ENCODE data around the gene KRT7.
"Not testable (repeated sequence)": the region's sequence is repeated elsewhere in the genome, so short reads cannot be mapped to it uniquely, and the experiment has no call there.

The KRT7 gene

DNA sequence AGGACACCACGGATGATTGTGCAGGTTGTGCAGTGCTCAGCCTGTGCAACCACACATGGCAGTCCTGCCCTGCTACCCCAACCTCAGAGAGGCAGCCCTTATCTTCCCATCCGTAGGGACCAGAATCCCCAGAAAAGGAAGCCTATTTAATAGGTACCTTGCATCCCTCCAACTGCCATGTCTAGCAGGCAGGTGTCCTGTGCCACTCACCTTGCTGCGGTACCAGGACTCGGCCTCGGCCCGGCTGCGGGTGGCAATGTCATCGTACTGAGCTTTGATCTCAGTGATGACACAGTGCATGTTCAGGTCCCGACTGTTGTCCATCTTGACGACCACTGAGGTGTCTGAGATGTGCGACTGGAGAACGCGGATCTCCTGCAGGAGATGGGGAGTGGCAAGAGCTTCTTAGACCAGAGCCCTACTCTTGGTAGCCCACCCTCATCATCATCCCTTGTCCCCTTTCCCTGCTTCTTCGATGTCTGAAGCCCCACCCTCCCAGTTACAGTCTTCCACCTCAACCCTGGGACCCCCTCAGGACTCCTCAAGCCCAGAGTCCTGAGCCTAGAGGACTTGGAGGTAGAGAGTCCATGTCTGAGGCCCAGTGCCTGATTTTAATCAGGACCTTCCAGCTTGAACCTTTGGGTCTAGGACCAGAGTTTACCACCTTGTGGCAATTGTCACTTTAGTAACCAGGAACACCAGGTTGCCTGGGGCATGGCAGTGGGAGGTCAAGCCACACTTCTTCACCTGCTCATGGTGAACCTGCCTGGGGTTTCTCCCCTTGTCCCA is 20.5 kb downstream of the KRT7 start:
- no peak for TF ChIP-seq GATA1 (IDR thresholded peaks at IDR 0.05; ENCODE audit: low read depth, low read length)
- no peak for TF ChIP-seq POLR2A (IDR thresholded peaks at IDR 0.05; ENCODE audit: low read length)
- DNase-seq: no peak

DNA sequence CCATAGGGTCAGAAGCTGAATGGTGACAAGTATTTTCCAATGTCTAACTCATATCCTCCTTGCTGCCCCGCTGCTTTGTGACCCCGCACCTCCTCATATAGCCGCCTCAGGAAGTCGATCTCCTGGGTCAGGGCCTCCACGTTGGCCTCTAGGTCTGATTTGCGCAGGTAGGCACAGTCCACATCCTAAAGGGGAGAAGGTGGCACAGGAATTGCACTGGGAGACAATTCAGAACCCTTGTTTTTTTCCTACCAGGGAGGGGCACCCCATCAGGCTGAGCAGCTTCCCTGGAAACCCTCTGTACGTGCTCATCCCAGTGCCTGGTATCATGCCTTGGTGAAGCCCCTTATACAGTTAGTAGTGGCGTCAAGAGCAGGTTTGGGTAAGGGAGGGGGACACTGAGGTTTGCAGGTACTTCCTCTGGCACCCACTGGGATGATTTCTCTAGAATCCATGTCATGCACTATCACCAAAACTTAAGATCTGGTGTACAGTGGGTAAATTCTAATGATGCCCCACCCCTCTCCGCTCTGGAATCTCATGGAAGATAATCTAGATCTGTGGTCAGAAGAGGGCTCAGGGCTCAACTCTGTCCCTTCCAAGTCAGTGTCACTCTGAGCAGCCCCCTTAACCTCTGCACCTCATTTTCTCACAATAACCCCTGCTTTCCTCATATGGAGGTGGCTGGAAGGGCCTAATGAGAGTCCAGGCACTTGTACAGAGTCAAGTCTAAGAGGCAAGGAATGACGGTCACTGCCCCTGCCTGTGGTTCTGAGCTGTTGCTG is 21.3 kb downstream of the KRT7 start:
- TF ChIP-seq POLR2A (IDR thresholded peaks at IDR 0.05; ENCODE audit: low read length) (no peak), GATA1 (IDR thresholded peaks at IDR 0.05; ENCODE audit: low read depth, low read length) (no peak)
- DNase-seq: no peak

DNA sequence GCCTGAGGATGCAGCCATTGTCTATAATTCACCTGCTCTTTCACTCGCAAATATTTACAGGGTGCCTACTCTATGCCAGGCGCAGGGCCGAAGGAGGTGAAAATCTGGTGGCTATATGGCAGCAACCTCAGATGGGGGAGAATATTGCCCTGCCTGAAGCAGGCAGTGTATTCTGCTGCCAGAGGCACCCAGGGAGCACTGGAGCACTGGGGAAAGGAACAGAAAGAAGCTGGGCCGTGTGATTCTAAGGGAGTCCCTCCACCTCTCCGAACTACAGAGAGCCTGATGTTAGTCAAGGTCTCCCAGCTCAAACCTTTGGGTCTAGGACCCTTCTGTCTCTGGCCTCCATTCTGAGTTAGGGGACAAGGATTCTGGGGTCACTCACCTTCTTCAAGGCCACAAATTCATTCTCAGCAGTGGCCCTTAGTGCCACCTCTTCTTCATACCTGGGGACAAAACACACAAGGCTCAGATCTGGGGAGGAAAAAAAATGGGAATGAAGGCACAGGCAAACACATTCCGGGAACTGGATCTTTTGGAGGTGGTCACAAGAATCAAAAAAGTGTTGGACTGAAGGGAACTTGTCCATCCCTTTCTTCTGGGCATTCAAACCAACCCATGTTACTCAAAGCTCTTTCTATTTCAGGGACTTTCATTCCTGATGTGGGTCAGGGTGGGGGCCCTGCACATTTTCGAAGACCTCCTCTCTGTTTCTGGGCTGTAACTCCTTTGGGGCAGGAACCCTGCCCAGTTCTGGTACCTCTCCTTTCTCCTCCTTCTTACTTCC is 22.1 kb downstream of the KRT7 start:
- DNase-seq: no peak
- TF ChIP-seq GATA1 (IDR thresholded peaks at IDR 0.05; ENCODE audit: low read depth, low read length): no peak
- no peak for TF ChIP-seq POLR2A (IDR thresholded peaks at IDR 0.05; ENCODE audit: low read length)

DNA sequence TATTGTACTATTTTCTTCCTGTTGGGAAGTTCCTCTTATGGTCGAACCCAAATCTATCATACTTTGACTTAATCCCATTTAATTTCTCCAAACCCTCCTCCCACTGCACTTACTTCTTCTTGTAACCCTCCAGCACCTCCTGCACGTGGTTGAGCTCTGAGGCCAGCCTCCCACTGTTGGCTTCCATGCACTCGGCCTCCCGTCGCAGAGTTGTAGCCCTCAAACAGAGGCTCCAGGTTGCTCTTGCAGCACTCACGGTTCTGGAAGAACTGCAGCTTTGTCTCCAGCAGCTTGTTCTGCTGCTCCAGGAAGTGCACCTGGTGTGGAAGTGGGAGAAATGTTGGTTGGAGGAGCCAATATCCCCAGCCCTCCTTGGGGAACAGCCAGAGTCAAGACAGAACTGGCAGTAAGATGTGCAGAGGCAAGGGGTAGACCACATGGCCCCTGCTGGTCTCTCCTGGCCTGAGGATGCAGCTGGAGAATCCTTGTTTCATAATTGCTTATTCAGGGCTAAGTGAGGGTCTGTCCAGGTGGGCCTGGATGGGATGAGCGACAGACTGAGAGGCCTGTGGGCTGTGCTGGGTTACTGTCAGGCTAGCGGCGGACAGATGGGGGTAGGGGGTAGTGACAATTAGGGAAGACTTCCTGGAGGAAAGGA is 23.0 kb downstream of the KRT7 start:
- no peak for TF ChIP-seq GATA1 (IDR thresholded peaks at IDR 0.05; ENCODE audit: low read depth, low read length)
- no peak for TF ChIP-seq POLR2A (IDR thresholded peaks at IDR 0.05; ENCODE audit: low read length)

DNA sequence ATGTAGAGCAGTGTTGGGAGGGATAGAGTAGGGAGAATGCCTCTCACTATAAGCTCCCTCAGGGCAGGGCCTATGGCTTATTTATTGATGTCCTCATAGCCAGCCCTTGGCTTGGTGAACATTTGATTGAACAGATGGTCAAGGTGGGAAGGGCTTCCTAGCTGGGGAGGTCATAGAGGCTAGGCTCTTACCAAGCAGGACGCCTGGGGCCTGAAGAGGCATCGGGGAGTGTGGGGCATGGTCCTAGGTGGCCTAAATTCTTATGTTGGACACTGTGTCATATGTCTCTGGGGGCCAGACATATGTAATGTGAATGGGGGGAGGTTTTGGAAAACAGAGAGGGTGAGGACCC is 23.5 kb downstream of the KRT7 start:
- TF ChIP-seq POLR2A (IDR thresholded peaks at IDR 0.05; ENCODE audit: low read length) (no peak), GATA1 (IDR thresholded peaks at IDR 0.05; ENCODE audit: low read depth, low read length) (no peak)
- DNase-seq: no peak

More for the DNA sequence above, 23.0 kb downstream of the KRT7 start:
- no peak for DNase-seq

DNA sequence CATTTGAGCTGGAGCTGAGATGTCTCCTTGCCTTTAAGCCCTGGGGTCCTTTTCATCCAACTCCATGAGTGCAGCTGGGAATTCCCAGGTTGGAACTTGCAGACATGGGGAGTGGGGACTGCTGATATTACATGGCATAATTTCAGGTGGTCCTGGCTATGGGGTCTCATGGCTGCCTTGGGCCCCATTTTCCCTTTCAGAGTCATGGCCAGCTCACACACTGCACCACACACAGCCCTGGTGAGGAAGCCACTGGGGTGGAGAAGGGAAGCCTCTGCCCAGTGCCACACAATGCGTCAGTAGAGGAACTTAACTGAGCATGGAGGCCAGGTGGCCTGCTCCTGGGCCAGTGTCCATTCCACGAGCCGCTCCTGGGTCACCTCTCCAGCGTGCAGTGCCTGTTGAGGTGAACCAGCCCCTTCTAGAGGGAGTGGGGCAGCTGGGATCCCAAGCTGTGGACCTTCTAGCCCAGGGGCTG is 24.1 kb downstream of the KRT7 start:
- DNase-seq: no peak
- TF ChIP-seq GATA1 (IDR thresholded peaks at IDR 0.05; ENCODE audit: low read depth, low read length) (no peak), POLR2A (IDR thresholded peaks at IDR 0.05; ENCODE audit: low read length) (no peak)

DNA sequence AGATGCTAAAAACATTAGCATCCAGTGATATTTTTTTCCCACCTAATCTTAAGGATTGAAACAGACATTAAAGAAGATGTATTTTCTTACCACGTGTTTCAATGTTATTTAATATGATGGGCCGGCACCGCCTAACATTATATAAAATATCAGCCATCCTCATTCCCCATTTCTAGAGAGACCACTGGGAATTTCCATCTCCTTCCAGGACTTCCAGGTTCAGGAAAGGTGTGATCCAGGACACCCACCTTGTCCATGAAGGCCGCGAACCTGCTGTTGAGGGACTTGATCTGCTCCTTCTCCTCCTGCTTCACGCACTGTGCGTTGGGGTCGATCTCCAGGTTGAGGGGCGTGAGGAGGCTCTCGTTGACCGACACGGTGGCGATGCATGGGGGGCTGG is 24.9 kb downstream of the KRT7 start:
- not testable (repeated sequence) for DNase-seq

DNA sequence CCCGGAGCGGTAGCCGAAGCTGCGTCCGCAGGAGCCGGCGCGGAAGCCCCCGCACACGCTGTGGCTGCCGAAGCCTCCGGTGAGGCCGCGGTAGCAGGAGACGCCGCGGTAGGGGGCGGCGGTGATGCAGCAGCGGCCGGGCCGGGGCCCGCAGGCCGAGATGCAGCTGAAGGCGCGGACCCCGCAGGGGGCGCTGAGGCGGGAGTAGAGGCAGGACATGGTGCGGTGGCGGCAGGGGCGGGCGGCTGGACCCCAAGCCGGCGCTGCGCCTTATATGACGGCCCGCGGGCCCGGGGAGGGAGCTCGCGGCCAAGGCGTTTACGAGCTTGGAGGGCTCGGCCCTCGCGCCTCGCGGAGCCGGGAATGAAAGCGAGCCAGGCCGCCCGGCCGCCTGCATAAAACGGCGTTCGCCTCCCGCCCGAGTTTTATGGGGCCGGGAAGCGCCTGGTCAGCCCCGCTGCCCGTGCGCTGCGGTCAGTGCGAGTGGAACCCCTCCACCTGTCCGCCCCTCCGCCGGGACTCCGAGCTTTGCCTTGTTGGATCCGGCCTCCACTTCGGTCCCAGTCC is 25.4 kb downstream of the KRT7 start:
- no peak for DNase-seq
- TF ChIP-seq POLR2A (IDR thresholded peaks at IDR 0.05; ENCODE audit: low read length): no peak

DNA sequence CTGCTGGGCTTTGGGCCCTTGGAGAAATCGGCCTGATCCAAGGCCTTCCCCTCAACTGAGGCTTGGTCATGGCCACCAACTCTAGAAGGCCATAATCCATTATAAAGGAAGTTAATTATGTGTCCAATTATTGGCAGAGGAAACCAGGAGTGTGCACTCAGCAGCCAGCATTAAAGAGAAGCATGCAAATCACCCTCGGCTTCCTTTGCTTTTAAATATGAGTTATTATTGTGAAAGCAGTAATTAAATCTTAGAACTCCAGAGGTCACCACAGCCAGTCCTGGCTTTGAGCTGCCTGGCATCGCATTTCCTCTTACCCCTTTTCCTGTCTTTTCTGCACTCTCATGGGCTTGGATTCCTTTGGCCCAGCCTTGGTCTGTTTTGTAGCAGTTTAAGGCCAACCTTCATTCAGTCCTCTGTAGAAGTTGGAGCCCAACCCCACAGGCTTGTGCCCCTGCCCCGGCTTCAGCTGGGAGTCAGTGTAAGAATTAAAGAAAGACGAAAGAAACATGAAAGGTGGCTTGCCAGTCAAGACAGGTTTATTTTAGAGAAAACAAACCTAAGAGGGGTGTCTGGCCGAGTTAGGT is 26.7 kb downstream of the KRT7 start:
- TF ChIP-seq GATA1 (IDR thresholded peaks at IDR 0.05; ENCODE audit: low read depth, low read length) (no peak), POLR2A (IDR thresholded peaks at IDR 0.05; ENCODE audit: low read length) (no peak)
- no peak for DNase-seq

DNA sequence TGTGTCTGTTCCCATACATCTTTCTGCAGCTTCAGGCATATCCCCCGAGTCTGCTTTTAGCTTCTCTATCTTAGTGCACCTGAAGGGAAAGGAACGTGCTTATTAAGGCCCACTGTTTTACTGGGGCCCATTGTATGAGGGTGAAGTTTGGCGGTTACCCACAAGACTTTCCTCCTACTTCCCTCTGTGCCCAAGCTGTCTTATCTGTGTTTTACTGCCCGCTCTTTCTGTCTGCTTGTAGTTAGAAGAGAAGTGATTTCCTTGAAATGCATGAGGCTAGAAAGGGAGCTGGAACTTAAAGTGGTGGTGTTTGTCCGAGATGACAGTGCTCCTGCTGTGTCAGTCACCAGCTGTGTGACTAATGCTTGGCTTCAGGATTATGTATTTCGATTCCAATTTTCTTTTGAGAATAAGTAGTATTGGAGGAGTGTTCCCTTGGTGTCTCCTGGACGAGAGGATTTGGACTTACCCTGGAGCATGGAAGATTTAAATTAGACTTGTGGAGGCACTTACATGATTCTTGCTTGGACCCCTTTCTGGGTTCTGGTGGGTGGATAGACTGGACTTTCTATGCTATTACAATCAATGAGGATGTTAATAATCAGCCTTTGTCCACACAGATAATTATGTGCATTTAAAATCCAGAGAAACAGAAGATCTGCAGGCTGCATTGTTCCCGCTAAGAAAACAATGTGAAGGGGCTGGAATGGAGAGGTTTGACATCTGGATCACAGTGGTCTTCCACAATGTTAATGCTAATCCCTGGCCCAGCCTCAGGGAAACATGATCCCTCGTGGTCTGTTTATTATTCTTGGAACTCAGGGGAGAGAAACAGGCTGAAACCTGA is 27.5 kb downstream of the KRT7 start:
- no peak for TF ChIP-seq POLR2A (IDR thresholded peaks at IDR 0.05; ENCODE audit: low read length)
- no peak for TF ChIP-seq GATA1 (IDR thresholded peaks at IDR 0.05; ENCODE audit: low read depth, low read length)
- no peak for DNase-seq

DNA sequence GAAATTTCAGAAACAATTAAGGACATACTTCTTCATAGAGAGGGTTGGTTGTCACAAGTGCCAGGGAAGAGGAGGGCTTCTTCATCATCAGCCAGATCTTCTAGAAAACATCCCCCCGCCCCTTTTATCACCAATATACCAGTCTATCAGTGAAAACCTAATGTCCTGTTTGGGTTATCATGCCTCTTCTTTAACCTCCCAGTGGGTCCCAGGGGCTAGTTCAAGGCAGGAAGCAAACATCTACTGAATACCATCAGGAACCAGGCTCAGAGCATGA is 28.1 kb downstream of the KRT7 start:
- no peak for DNase-seq
- TF ChIP-seq POLR2A (IDR thresholded peaks at IDR 0.05; ENCODE audit: low read length): no peak
- TF ChIP-seq GATA1 (IDR thresholded peaks at IDR 0.05; ENCODE audit: low read depth, low read length): no peak

DNA sequence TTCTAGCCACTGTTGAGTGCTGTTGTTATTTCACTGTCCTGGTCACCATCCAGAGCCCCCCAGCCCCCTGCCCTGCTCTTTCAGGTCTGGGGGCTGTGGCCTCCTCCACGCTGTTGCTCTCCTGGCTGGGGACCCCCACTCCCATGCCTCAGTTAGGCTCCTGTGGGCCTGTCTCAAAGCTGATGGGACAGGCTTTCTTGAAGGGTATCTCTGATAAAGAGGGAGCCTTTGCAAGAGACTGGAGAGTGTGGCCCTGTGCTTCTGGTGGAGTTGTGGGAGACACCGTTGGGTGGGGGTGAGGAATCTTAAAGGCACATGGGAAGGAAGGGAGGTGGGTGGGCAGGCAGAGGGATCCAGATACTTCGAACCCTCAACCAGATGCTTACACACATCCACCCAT is 29.2 kb downstream of the KRT7 start:
- DNase-seq: no peak
- no peak for TF ChIP-seq GATA1 (IDR thresholded peaks at IDR 0.05; ENCODE audit: low read depth, low read length)
- TF ChIP-seq POLR2A (IDR thresholded peaks at IDR 0.05; ENCODE audit: low read length): no peak
